Nephron (organoid): ENCODE data around the gene DLGAP1.

Source experiments
- H3K27ac Mint-ChIP-seq, 3 experiments: 2 replicates each; pipeline ENCODE4 v1.8.0; 2020; ENCODE audit warnings: mixed read lengths in 3 of 3, mild to moderate bottlenecking in 2 of 3, moderate library complexity in 1 of 3
- H3K27me3 Mint-ChIP-seq: 2 replicates; pipeline ENCODE4 v1.8.0; 2021; ENCODE audit warnings: low read depth, mild to moderate bottlenecking, moderate library complexity, mixed read lengths
- H3K36me3 Mint-ChIP-seq: 2 replicates; pipeline ENCODE4 v1.8.0; 2020; ENCODE audit warnings: low read depth, mixed read lengths
- H3K4me1 Mint-ChIP-seq: 2 replicates; pipeline ENCODE4 v1.8.0; 2020; ENCODE audit warnings: mixed read lengths
- H3K4me3 Mint-ChIP-seq, 3 experiments: 2 replicates each; pipeline ENCODE4 v1.8.0; 2020; ENCODE audit warnings: mild to moderate bottlenecking in 3 of 3, mixed read lengths in 3 of 3, moderate library complexity in 2 of 3
- H3K9me3 Mint-ChIP-seq: 2 replicates; pipeline ENCODE4 v1.8.0; 2020; ENCODE audit warnings: mixed read lengths
- CTCF ChIP-seq, 3 experiments: fragments of 200-600 bp; sonication (generic); IDR thresholded peaks; one replicate each; pipeline ENCODE4 v1.5.0; 2021; ENCODE audit warnings: antibody characterized with exemption in 3 of 3; ENCODE audit not compliant: unreplicated experiment in 3 of 3

DLGAP1 gene

GRCh38 chr18:4181882-4182568, 273.1 kb downstream of the DLGAP1 start:
- peak in 1 of 3 experiments; percentile 23 for TF ChIP-seq CTCF (IDR thresholded peaks at IDR 0.05; ENCODE audit: unreplicated experiment in 3 of 3)
- no peak overlapping the region for H3K27ac Mint-ChIP-seq
- no peaks in the 10 kb centered on the region for H3K27me3 Mint-ChIP-seq
- no peaks in the 10 kb centered on the region for H3K36me3 Mint-ChIP-seq
- H3K4me1 Mint-ChIP-seq, result no peaks in the 10 kb centered on the region
- peaks cover 13% of the 10 kb centered on the region for H3K9me3 Mint-ChIP-seq
- H3K4me3 Mint-ChIP-seq, result no peak overlapping the region

- no peak for TF ChIP-seq CTCF (IDR thresholded peaks at IDR 0.05; ENCODE audit: unreplicated experiment in 3 of 3)
- no peaks in the 10 kb centered on the region for H3K36me3 Mint-ChIP-seq
- peaks cover 8% of the 10 kb centered on the region for H3K9me3 Mint-ChIP-seq
- H3K4me3 Mint-ChIP-seq, result no peak overlapping the region
- no peaks in the 10 kb centered on the region for H3K4me1 Mint-ChIP-seq
- no peak overlapping the region for H3K27ac Mint-ChIP-seq
- H3K27me3 Mint-ChIP-seq, result no peaks in the 10 kb centered on the region
These were observed 274.0 kb downstream of the DLGAP1 start for GRCh38 chr18:4181086-4181485.

- Mint-ChIP-seq H3K4me1 (no peaks in the 10 kb centered on the region), H3K27me3 (peaks cover 3% of the 10 kb centered on the region), H3K9me3 (peaks cover 2% of the 10 kb centered on the region), H3K36me3 (no peaks in the 10 kb centered on the region), H3K4me3 (no peak overlapping the region), H3K27ac (no peak overlapping the region)
- TF ChIP-seq CTCF (IDR thresholded peaks at IDR 0.05; ENCODE audit: unreplicated experiment in 3 of 3), result no peak
These were observed 282.7 kb downstream of the DLGAP1 start for GRCh38 chr18:4172196-4173100.

- Mint-ChIP-seq H3K4me1 (no peaks in the 10 kb centered on the region), H3K27ac (no peak overlapping the region), H3K36me3 (no peaks in the 10 kb centered on the region), H3K9me3 (no peaks in the 10 kb centered on the region), H3K4me3 (no peak overlapping the region), H3K27me3 (no peaks in the 10 kb centered on the region)
- TF ChIP-seq CTCF (IDR thresholded peaks at IDR 0.05; ENCODE audit: unreplicated experiment in 3 of 3), result no peak
These were observed 297.8 kb downstream of the DLGAP1 start for GRCh38 chr18:4157352-4157751.

GRCh38 chr18:4146797-4147196, 308.3 kb downstream of the DLGAP1 start:
- Mint-ChIP-seq H3K27ac (no peak overlapping the region), H3K9me3 (peaks cover 2% of the 10 kb centered on the region), H3K36me3 (no peaks in the 10 kb centered on the region), H3K4me1 (no peaks in the 10 kb centered on the region), H3K4me3 (no peak overlapping the region), H3K27me3 (no peaks in the 10 kb centered on the region)
- no peak for TF ChIP-seq CTCF (IDR thresholded peaks at IDR 0.05; ENCODE audit: unreplicated experiment in 3 of 3)
